Dendritic cell treated with granulocyte-macrophage colony-stimulating factor and Interleukin-4, amounts not matched to agents 40 ng/mL and 50 ng/mL, for 4 days (primary cell): ENCODE measurements around the gene RBSN.

ENCODE experiments used
- H3K27ac Mint-ChIP-seq: one replicate; pipeline ENCODE4 v1.8.0; 2022; ENCODE audit warnings: mild to moderate bottlenecking, mixed read lengths
- H3K27me3 Mint-ChIP-seq: one replicate; pipeline ENCODE4 v1.8.0; 2022; ENCODE audit warnings: mild to moderate bottlenecking, mixed read lengths
- H3K36me3 Mint-ChIP-seq: one replicate; pipeline ENCODE4 v1.8.0; 2022; ENCODE audit warnings: low read depth, mixed read lengths
- H3K4me1 Mint-ChIP-seq: one replicate; pipeline ENCODE4 v1.8.0; 2022; ENCODE audit warnings: low read depth, mixed read lengths
- H3K4me3 Mint-ChIP-seq: one replicate; pipeline ENCODE4 v1.8.0; 2022; ENCODE audit warnings: mild to moderate bottlenecking, moderate library complexity, mixed read lengths
- H3K9me3 Mint-ChIP-seq: one replicate; pipeline ENCODE4 v1.8.0; 2022; ENCODE audit warnings: mixed read lengths
- intact Hi-C: fragments of 100-400 bp; cut with micrococcal nuclease; formaldehyde crosslinking; loops from one replicate; pipeline ENCODE4 v1.15.0; 2022

Gene RBSN

DNA sequence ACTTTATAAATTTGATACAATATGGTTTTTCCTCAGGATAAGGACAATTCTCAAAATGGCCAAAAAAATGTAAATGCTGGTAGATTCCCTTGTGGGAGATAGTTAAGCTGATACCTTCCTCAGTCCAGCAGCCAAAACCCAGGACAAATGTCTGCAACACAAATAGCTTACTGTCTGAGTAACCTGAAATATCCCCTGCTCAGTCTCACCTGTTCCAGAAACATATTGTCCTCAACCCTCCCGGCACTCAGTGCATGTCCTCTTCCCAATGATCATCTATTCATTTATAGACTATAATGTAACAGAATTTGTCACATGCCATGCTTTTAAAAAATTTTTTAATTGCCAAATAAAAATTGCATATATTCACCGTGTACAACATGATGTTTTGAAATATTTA lies 12.2 kb downstream of the RBSN start:
- peaks cover 92% of the 10 kb centered on the region for H3K36me3 Mint-ChIP-seq

GRCh38 chr3:15086263-15086662 lies 12.7 kb downstream of the RBSN start:
- H3K27ac Mint-ChIP-seq: no peak overlapping the region
- no peaks in the 10 kb centered on the region for H3K9me3 Mint-ChIP-seq
- intact Hi-C loops: no loop called here
- peaks cover 25% of the 10 kb centered on the region for H3K4me1 Mint-ChIP-seq
- peaks cover 93% of the 10 kb centered on the region for H3K36me3 Mint-ChIP-seq
- H3K4me3 Mint-ChIP-seq: no peak overlapping the region
- H3K27me3 Mint-ChIP-seq: no peaks in the 10 kb centered on the region

More for the DNA sequence above, 12.2 kb downstream of the RBSN start:
- Mint-ChIP-seq H3K4me3 (no peak overlapping the region), H3K9me3 (no peaks in the 10 kb centered on the region), H3K27ac (no peak overlapping the region), H3K4me1 (peaks cover 21% of the 10 kb centered on the region), H3K27me3 (no peaks in the 10 kb centered on the region)
- intact Hi-C loops: no loop called here

DNA sequence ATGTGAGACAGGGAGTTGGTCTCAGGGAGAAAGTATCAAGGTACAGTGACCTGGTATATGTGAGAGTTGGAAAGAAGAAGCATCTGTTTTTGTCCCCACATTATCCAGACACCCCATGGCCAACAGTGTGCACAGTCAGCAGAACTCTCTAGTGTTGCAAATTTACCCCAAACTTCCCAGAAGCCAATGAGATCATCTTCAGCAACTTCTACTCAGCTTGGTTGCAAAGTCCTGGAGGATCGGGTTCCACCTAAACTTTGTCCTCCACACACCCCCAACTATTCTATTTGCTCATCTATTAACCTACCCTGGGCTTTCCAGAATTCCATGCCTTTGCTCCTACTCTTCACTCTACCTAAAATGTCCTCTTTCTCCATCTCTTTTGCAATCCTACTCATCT lies 15.7 kb downstream of the RBSN start:
- Mint-ChIP-seq H3K4me1 (peaks cover 26% of the 10 kb centered on the region), H3K36me3 (peaks cover 95% of the 10 kb centered on the region), H3K4me3 (no peak overlapping the region), H3K9me3 (no peaks in the 10 kb centered on the region), H3K27ac (peak overlapping the region; percentile 67), H3K27me3 (no peaks in the 10 kb centered on the region)
- intact Hi-C loops: no loop called here

DNA sequence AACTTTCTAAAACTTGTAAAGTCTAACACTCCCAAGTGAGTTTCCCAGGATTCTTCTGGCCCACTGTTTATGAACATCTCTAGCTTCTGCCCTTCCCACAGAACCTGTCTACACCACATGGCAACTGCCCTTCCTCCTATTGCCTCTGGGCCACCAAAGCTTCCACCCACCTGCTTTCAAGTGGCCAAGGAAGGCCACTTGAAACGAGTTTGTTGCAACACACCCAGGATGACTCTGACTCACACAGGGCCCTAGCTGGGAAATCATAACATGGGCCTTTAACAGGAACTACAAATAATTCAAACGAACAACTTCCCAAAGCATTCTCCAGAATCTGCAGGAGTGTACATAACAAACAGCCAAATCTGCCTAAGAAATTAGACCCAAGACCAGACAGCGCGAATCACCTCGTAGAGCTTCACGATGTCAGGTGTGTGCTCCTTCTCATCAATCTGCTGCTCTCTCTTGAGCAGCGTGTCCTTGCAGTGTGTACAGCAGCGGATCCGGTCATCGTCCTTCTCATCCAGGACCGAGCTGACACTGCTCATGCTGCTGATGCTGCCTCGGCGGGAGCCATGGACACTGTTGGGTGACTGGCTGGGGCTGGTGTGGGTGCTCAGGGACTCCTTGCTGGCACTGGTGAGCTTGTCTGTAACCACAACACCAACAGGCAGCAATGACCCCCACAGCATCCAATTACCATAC lies 16.8 kb downstream of the RBSN start:
- Mint-ChIP-seq H3K36me3 (peaks cover 96% of the 10 kb centered on the region), H3K4me1 (peaks cover 26% of the 10 kb centered on the region), H3K27me3 (no peaks in the 10 kb centered on the region), H3K27ac (peak overlapping the region; percentile 67), H3K9me3 (no peaks in the 10 kb centered on the region), H3K4me3 (no peak overlapping the region)
- intact Hi-C loops: no loop called here

DNA sequence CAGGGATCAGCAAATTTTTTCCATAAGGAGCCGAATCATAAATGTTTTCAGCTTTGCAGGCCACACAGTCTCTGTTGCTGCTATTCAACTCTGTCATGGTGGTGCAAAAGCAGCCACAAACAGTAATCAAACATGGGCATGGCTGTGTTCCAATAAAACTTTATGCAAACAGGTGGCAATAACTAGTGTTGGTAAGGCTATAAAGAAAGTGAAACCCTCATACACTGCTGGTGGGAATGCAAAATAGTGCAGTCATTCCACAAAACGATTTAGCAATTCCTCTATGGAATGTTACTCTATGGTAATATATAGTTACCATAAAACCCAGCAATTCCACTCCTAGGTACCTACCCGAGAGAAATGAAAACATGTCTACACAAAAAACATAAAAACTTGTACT lies 19.9 kb downstream of the RBSN start:
- Mint-ChIP-seq H3K27me3 (no peaks in the 10 kb centered on the region), H3K27ac (no peak overlapping the region), H3K4me3 (no peak overlapping the region), H3K9me3 (no peaks in the 10 kb centered on the region), H3K36me3 (peaks cover 96% of the 10 kb centered on the region), H3K4me1 (peaks cover 37% of the 10 kb centered on the region)
- intact Hi-C loops: no loop called here

DNA sequence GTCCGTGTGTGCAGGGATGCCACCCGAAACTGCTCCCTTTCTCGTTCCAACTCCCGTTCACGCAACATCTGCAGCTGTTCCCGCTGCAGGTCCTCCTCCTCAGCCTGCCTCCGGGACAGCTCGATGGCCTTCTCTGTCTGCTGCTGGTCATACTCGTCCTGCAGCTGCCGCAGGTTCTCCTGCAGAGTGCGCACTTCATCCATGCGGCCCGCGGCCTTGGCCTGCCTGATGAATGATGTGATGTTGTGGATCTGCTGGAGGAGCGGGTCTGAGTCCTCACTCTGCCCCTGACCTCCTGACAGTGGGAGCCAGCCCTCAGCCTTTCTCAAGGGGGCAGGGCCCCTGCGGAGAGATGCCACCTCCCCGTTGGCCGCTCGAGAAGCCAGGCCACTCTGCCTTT lies 24.4 kb downstream of the RBSN start:
- Mint-ChIP-seq H3K4me3 (no peak overlapping the region), H3K9me3 (no peaks in the 10 kb centered on the region), H3K4me1 (peaks cover 11% of the 10 kb centered on the region), H3K27ac (no peak overlapping the region), H3K27me3 (no peaks in the 10 kb centered on the region), H3K36me3 (peaks cover 96% of the 10 kb centered on the region)
- intact Hi-C loops: no loop called here

GRCh38 chr3:15071699-15072098 lies 27.2 kb downstream of the RBSN start:
- Mint-ChIP-seq H3K9me3 (no peaks in the 10 kb centered on the region), H3K4me1 (peaks cover 11% of the 10 kb centered on the region), H3K4me3 (no peak overlapping the region), H3K36me3 (peaks cover 83% of the 10 kb centered on the region), H3K27ac (no peak overlapping the region), H3K27me3 (no peaks in the 10 kb centered on the region)
- intact Hi-C loops: no loop called here

DNA sequence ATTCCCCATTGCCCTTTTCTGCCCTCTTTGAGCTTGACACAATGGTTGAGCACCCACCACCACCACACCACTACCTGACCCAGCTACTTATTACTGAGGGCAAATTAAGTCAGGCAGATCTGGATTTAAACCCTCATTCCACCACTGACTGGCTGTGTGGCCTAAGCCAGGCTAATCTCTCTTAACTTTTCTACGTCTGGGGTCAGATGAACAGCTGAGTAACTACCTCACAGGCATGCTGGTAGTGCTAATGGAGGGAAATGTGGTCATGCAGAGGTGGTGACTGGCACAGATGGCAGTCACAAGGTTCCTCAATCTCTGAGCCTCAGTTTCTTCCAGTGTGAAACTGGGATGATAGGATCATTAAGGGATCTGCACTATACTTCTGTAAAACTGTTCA lies 29.5 kb downstream of the RBSN start:
- no peaks in the 10 kb centered on the region for H3K4me1 Mint-ChIP-seq
- H3K9me3 Mint-ChIP-seq: no peaks in the 10 kb centered on the region
- intact Hi-C loops: loop anchor here (10.0 kb wide), 1 partner anchor 415 kb away; the partner anchor contains the start of gene CCDC174
- no peak overlapping the region for H3K27ac Mint-ChIP-seq
- no peaks in the 10 kb centered on the region for H3K27me3 Mint-ChIP-seq
- no peak overlapping the region for H3K4me3 Mint-ChIP-seq
- peaks cover 68% of the 10 kb centered on the region for H3K36me3 Mint-ChIP-seq

DNA sequence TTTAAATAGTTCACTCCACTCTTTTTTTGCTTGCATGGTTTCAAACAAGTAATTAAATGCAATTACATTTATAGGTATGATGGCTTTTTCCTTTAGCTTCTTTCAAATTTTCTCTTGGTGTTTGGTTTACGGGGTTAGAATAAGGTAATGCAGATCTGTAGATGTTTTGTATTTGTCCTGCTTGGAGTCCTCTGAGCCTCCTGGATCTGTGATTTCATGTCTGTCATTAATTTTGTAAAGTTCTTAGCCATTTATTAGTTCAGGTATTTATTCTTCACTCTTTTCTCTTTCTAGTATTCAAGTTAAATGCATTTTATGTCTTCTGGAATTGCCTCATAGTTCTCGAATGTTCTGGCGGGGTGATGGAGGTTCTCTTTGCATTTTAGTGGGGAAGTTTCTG lies 32.5 kb downstream of the RBSN start:
- intact Hi-C loops: loop anchor here (10.0 kb wide), 1 partner anchor 412 kb away; the partner anchor contains the start of gene CCDC174
- H3K4me3 Mint-ChIP-seq: no peak overlapping the region

GRCh38 chr3:15065550-15066007 lies 33.4 kb downstream of the RBSN start:
- Mint-ChIP-seq H3K9me3 (no peaks in the 10 kb centered on the region), H3K27ac (peak overlapping the region; percentile 97), H3K27me3 (no peaks in the 10 kb centered on the region), H3K36me3 (peaks cover 50% of the 10 kb centered on the region), H3K4me3 (peak overlapping the region; percentile 91), H3K4me1 (peaks cover 16% of the 10 kb centered on the region)
- intact Hi-C loops: loop anchor here (2.0 to 10.0 kb wide), 3 partner anchors 33 to 411 kb away; partner anchors contain the start of genes CCDC174 and RBSN

More for the DNA sequence above, 32.5 kb downstream of the RBSN start:
- no peaks in the 10 kb centered on the region for H3K9me3 Mint-ChIP-seq
- H3K4me1 Mint-ChIP-seq: peaks cover 16% of the 10 kb centered on the region
- no peaks in the 10 kb centered on the region for H3K27me3 Mint-ChIP-seq
- no peak overlapping the region for H3K27ac Mint-ChIP-seq
- peaks cover 50% of the 10 kb centered on the region for H3K36me3 Mint-ChIP-seq

DNA sequence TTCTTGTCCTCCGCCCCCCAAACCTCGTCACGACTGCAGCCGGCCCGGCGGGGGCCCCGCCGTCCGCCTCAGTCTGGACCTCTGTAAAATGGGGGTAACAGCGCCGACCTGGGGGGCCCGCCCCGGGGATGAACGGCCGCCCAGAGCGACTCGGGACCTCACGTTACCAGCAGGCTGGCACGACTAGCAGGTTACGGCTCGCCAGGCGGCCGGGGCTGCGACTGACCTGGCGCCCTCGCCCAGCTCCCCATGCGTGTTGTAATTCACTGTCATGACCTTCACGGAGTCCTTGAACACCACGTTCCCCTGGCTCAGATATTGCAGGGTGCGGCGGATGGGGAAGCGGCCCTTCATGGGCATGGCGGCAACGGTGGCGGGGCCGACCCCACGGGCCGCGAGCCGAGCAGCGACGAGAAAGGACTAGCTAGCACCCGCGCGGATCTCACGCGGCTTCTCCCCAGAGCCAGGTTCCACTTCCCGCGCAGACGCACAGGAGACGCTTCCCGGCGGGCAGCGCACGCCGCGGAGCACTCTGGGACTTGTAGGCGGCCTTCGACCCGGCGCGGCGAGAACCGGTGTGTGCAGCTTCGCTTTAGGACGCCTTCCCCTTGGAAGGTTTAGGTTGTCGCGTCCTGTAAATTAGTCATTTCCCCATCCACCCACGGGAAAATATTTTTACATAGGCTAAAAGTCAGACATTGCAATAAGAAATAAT lies 34.0 kb downstream of the RBSN start, which contains the start of gene MRPS25:
Gene MRPS25, minus strand, starts transcription at position 481 of the 715 bp plus-strand sequence. Its CDS starts 121 bp downstream, at position 360.
- Mint-ChIP-seq H3K4me3 (peak within 1 kb of the TSS; percentile 91), H3K4me1 (peaks cover 16% of the 10 kb centered on the region), H3K36me3 (peaks cover 48% of the 10 kb centered on the region), H3K27ac (peak within 1 kb of the TSS; percentile 97), H3K9me3 (no peaks in the 10 kb centered on the region), H3K27me3 (no peaks in the 10 kb centered on the region)
- intact Hi-C loops: loop anchor here (2.0 to 10.0 kb wide), 3 partner anchors 34 to 410 kb away; partner anchors contain the start of genes CCDC174 and RBSN

GRCh38 chr3:15064299-15064834 lies 34.6 kb downstream of the RBSN start:
- peak overlapping the region; percentile 91 for H3K4me3 Mint-ChIP-seq
- intact Hi-C loops: loop anchor here (2.0 to 10.0 kb wide), 3 partner anchors 34 to 410 kb away; partner anchors contain the start of genes CCDC174 and RBSN
- peaks cover 48% of the 10 kb centered on the region for H3K36me3 Mint-ChIP-seq
- H3K4me1 Mint-ChIP-seq: peaks cover 16% of the 10 kb centered on the region
- H3K9me3 Mint-ChIP-seq: no peaks in the 10 kb centered on the region
- no peaks in the 10 kb centered on the region for H3K27me3 Mint-ChIP-seq
- H3K27ac Mint-ChIP-seq: peak overlapping the region; percentile 97

GRCh38 chr3:15063656-15064286 lies 35.2 kb downstream of the RBSN start:
- Mint-ChIP-seq H3K9me3 (no peaks in the 10 kb centered on the region), H3K27ac (peak overlapping the region; percentile 97), H3K27me3 (no peaks in the 10 kb centered on the region), H3K36me3 (peaks cover 53% of the 10 kb centered on the region), H3K4me1 (peaks cover 16% of the 10 kb centered on the region), H3K4me3 (peak overlapping the region; percentile 91)
- intact Hi-C loops: loop anchor here (2.0 to 10.0 kb wide), 3 partner anchors 35 to 409 kb away; partner anchors contain the start of genes CCDC174 and RBSN
